OCI-LY3 (cell line): Measurements from ENCODE around the gene C1QTNF12.

Experiments
- H2AFZ ChIP-seq: fragments of 200-600, 300-600 bp; shearing (Covaris generic); 2 replicates; pipeline ENCODE4 v1.6.0; 2014; ENCODE audit warnings: antibody characterized with exemption, low read depth, low read length
- H3K27ac ChIP-seq: fragments of 200-600, 300-600 bp; sonication (generic); 2 replicates; pipeline ENCODE4 v1.5.1; 2014; ENCODE audit warnings: mild to moderate bottlenecking, low read length, moderate library complexity, mixed read lengths
- H3K27me3 ChIP-seq: fragments of 200-600, 300-600 bp; sonication (generic); 2 replicates; pipeline ENCODE4 v1.6.1; 2014; ENCODE audit warnings: low read depth, low read length, mixed read lengths
- H3K36me3 ChIP-seq: fragments of 200-600, 300-600 bp; sonication (generic); replicated peaks from 2 replicates; pipeline ENCODE3; 2014; ENCODE audit warnings: low read depth, low read length, mixed read lengths
- H3K4me1 ChIP-seq: fragments of 300-600, 200-600 bp; sonication (generic); 2 replicates; pipeline ENCODE4 v1.6.1; 2014; ENCODE audit warnings: low read length, mixed read lengths
- H3K4me2 ChIP-seq: fragments of 200-600, 300-600 bp; sonication (generic); 2 replicates; pipeline ENCODE4 v1.6.1; 2014; ENCODE audit warnings: low read length, mixed read lengths
- H3K4me3 ChIP-seq: fragments of 300-600, 200-600 bp; sonication (generic); 2 replicates; pipeline ENCODE4 v1.5.1; 2014; ENCODE audit warnings: antibody characterized with exemption, mild to moderate bottlenecking, low read length, moderate library complexity
- H3K79me2 ChIP-seq: fragments of 300-600, 200-600 bp; shearing (Covaris generic); 2 replicates; pipeline ENCODE4 v1.6.1; 2014; ENCODE audit warnings: mild to moderate bottlenecking, low read length, mixed read lengths
- H3K9ac ChIP-seq: fragments of 300-600, 200-600 bp; shearing (Covaris generic); 2 replicates; pipeline ENCODE4 v1.6.0; 2014; ENCODE audit warnings: mild to moderate bottlenecking, low read length, moderate library complexity
- H3K9me3 ChIP-seq: fragments of 200-600, 300-600 bp; shearing (Covaris generic); 2 replicates; pipeline ENCODE4 v1.6.1; 2014; ENCODE audit warnings: low read length, mixed read lengths; ENCODE audit not compliant: insufficient read depth
- H4K20me1 ChIP-seq: fragments of 200-600, 300-600 bp; sonication (generic); 2 replicates; pipeline ENCODE4 v1.6.1; 2016; ENCODE audit warnings: low read length, mixed read lengths; ENCODE audit not compliant: insufficient read depth
- EZH2phosphoT487 ChIP-seq: fragments of 200-600 bp; shearing (Covaris generic); IDR thresholded peaks from 2 replicates; pipeline ENCODE4 v1.6.1; 2018; ENCODE audit warnings: antibody characterized with exemption, mixed run types, low read depth
- TF ChIP-seq, protein P1 (sequence below): fragments of 200-600, 300-600 bp; sonication (generic); IDR thresholded peaks from 2 replicates; pipeline ENCODE4 v1.5.1; 2014; ENCODE audit warnings: antibody characterized with exemption, low read length, low read depth

C1QTNF12 gene

GRCh38 chr1:1220197-1220596 lies 26.3 kb downstream of the C1QTNF12 start:
- H3K36me3 ChIP-seq, result peaks cover 23% of the 10 kb centered on the region
- TF ChIP-seq EZH2phosphoT487, result no peak
- TF ChIP-seq, protein P1, sequence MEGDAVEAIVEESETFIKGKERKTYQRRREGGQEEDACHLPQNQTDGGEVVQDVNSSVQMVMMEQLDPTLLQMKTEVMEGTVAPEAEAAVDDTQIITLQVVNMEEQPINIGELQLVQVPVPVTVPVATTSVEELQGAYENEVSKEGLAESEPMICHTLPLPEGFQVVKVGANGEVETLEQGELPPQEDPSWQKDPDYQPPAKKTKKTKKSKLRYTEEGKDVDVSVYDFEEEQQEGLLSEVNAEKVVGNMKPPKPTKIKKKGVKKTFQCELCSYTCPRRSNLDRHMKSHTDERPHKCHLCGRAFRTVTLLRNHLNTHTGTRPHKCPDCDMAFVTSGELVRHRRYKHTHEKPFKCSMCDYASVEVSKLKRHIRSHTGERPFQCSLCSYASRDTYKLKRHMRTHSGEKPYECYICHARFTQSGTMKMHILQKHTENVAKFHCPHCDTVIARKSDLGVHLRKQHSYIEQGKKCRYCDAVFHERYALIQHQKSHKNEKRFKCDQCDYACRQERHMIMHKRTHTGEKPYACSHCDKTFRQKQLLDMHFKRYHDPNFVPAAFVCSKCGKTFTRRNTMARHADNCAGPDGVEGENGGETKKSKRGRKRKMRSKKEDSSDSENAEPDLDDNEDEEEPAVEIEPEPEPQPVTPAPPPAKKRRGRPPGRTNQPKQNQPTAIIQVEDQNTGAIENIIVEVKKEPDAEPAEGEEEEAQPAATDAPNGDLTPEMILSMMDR, result no peak
- peaks cover 10% of the 10 kb centered on the region for H3K4me1 ChIP-seq
- no peak overlapping the region for H3K27ac ChIP-seq
- H3K27me3 ChIP-seq, result no peaks in the 10 kb centered on the region
- no peak overlapping the region for H2AFZ ChIP-seq
- no peak overlapping the region for H3K9ac ChIP-seq
- H3K9me3 ChIP-seq, result no peaks in the 10 kb centered on the region
- peaks cover 7% of the 10 kb centered on the region for H3K79me2 ChIP-seq
- H3K4me3 ChIP-seq, result no peak overlapping the region
- no peak overlapping the region for H3K4me2 ChIP-seq
- no peaks in the 10 kb centered on the region for H4K20me1 ChIP-seq

GRCh38 chr1:1219341-1219740 lies 27.2 kb downstream of the C1QTNF12 start:
- Histone ChIP-seq H3K79me2 (no peaks in the 10 kb centered on the region), H3K27ac (no peak overlapping the region), H3K4me1 (peaks cover 18% of the 10 kb centered on the region), H3K4me3 (no peak overlapping the region), H3K4me2 (no peak overlapping the region), H3K9me3 (no peaks in the 10 kb centered on the region), H2AFZ (no peak overlapping the region), H3K9ac (no peak overlapping the region), H3K36me3 (peaks cover 23% of the 10 kb centered on the region), H3K27me3 (no peaks in the 10 kb centered on the region), H4K20me1 (no peaks in the 10 kb centered on the region)
- TF ChIP-seq EZH2phosphoT487, result no peak
- TF ChIP-seq, protein P1, result no peak

- Histone ChIP-seq H3K27ac (no peak overlapping the region), H3K36me3 (peaks cover 23% of the 10 kb centered on the region)
- TF ChIP-seq EZH2phosphoT487, result no peak
- TF ChIP-seq, protein P1, result no peak
Observed at GRCh38 chr1:1218524-1219200, 27.9 kb downstream of the C1QTNF12 start.

GRCh38 chr1:1217621-1218523 lies 28.6 kb downstream of the C1QTNF12 start:
- TF ChIP-seq, protein P1, result no peak
- TF ChIP-seq EZH2phosphoT487, result no peak
- peaks cover 19% of the 10 kb centered on the region for H3K36me3 ChIP-seq
- H3K4me1 ChIP-seq, result peaks cover 24% of the 10 kb centered on the region
- no peak overlapping the region for H2AFZ ChIP-seq
- H3K79me2 ChIP-seq, result no peaks in the 10 kb centered on the region
- H3K9me3 ChIP-seq, result no peaks in the 10 kb centered on the region
- H3K27ac ChIP-seq, result no peak overlapping the region
- H3K9ac ChIP-seq, result no peak overlapping the region
- H3K4me3 ChIP-seq, result no peak overlapping the region
- no peaks in the 10 kb centered on the region for H3K27me3 ChIP-seq
- no peaks in the 10 kb centered on the region for H4K20me1 ChIP-seq
- no peak overlapping the region for H3K4me2 ChIP-seq

More at GRCh38 chr1:1218524-1219200, 27.9 kb downstream of the C1QTNF12 start:
- Histone ChIP-seq H3K4me3 (no peak overlapping the region), H3K27me3 (no peaks in the 10 kb centered on the region), H3K9ac (no peak overlapping the region), H3K9me3 (no peaks in the 10 kb centered on the region), H3K4me2 (no peak overlapping the region), H3K4me1 (peaks cover 24% of the 10 kb centered on the region), H2AFZ (no peak overlapping the region), H4K20me1 (no peaks in the 10 kb centered on the region), H3K79me2 (no peaks in the 10 kb centered on the region)
